ENCODE data around the gene LSM11.
"Not testable (repeated sequence)": the region's sequence is repeated elsewhere in the genome, so short reads cannot be mapped to it uniquely, and the experiment has no call there.

Gene LSM11

DNA sequence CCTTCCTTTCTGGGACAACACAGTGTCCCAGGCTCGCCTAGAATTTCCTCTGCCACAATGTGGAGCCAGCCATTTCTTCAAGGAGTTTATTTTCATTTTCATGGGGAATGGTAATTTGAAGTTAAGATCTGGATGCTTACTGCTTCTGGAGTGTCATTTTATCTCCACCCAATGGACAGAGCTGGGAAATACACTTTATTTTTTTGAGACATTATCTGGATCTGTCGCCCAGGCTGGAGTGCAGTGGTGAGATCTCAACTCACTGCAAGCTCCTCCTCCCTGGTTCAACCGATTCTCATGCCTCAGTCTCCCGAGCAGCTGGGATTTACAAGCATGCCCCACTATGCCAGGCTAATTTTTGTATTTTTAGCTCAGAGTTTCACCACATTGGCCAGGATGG is 25.0 kb upstream of the LSM11 start:
- no peak overlapping the region for H2AFZ ChIP-seq (ENCODE audit: low read length)
- no peak overlapping the region for H3K27ac ChIP-seq (ENCODE audit: low read length)
- H3K9me2 ChIP-seq (replicated peaks; ENCODE audit: insufficient read depth, low read length) = no peaks in the 10 kb centered on the region
- H3K4me2 ChIP-seq (ENCODE audit: low read depth, low read length) = no peak overlapping the region
- no peak overlapping the region for H3K9ac ChIP-seq (ENCODE audit: low read length)
- no peaks in the 10 kb centered on the region for H4K20me1 ChIP-seq (ENCODE audit: insufficient read depth, low read length)
- DNase-seq = peak; percentile 39
- H3K27me3 ChIP-seq (replicated peaks; ENCODE audit: insufficient read depth, low read length) = no peaks in the 10 kb centered on the region
- no peak overlapping the region for H3K4me3 ChIP-seq (ENCODE audit: low read length)
- H3K36me3 ChIP-seq (replicated peaks; ENCODE audit: insufficient read depth, low read length) = no peaks in the 10 kb centered on the region
- TF ChIP-seq, protein P1, sequence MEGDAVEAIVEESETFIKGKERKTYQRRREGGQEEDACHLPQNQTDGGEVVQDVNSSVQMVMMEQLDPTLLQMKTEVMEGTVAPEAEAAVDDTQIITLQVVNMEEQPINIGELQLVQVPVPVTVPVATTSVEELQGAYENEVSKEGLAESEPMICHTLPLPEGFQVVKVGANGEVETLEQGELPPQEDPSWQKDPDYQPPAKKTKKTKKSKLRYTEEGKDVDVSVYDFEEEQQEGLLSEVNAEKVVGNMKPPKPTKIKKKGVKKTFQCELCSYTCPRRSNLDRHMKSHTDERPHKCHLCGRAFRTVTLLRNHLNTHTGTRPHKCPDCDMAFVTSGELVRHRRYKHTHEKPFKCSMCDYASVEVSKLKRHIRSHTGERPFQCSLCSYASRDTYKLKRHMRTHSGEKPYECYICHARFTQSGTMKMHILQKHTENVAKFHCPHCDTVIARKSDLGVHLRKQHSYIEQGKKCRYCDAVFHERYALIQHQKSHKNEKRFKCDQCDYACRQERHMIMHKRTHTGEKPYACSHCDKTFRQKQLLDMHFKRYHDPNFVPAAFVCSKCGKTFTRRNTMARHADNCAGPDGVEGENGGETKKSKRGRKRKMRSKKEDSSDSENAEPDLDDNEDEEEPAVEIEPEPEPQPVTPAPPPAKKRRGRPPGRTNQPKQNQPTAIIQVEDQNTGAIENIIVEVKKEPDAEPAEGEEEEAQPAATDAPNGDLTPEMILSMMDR (IDR thresholded peaks at IDR 0.05; ENCODE audit: low read length) = peak; percentile 59
- TF ChIP-seq EZH2phosphoT487 (IDR thresholded peaks at IDR 0.05; ENCODE audit: low read length) (no peak), EZH2 (optimal IDR thresholded peaks at IDR 0.05; ENCODE audit: low read depth, low read length) (no peak)
- H3K4me1 ChIP-seq (ENCODE audit: low read length) = no peaks in the 10 kb centered on the region
- no peaks in the 10 kb centered on the region for H3K9me3 ChIP-seq (replicated peaks; ENCODE audit: insufficient read depth, low read length)
- no peaks in the 10 kb centered on the region for H3F3A ChIP-seq (ENCODE audit: insufficient read depth, low read length)
- H3K79me2 ChIP-seq (ENCODE audit: low read length) = no peaks in the 10 kb centered on the region

DNA sequence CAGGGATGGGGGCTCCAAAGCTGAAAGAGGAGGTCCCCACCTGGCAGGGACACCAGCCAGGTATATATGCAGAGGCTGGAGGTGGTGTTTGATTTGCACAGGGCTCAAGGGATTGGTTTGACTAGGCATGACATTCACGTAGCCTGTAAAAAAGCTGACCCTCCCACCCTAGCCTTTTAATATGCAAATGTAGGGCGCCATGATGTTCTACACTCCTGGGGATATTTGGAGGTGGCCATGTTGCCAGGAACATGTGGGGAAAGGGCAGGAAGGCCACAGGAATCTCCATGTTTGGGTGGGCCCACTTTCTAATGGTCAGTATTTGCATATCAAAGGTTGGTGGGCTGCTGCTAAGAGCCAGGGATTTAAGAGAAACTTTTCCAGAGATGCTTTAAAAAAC is 24.3 kb upstream of the LSM11 start:
- H3K4me3 ChIP-seq (ENCODE audit: low read length) = no peak overlapping the region
- no peak overlapping the region for H3K9ac ChIP-seq (ENCODE audit: low read length)
- H3K27ac ChIP-seq (ENCODE audit: low read length) = no peak overlapping the region
- no peak overlapping the region for H2AFZ ChIP-seq (ENCODE audit: low read length)
- no peaks in the 10 kb centered on the region for H3K79me2 ChIP-seq (ENCODE audit: low read length)
- H3K4me2 ChIP-seq (ENCODE audit: low read depth, low read length) = no peak overlapping the region
- TF ChIP-seq EZH2phosphoT487 (IDR thresholded peaks at IDR 0.05; ENCODE audit: low read length) (no peak), EZH2 (optimal IDR thresholded peaks at IDR 0.05; ENCODE audit: low read depth, low read length) (no peak)
- TF ChIP-seq, protein P1 (IDR thresholded peaks at IDR 0.05; ENCODE audit: low read length) = no peak
- H3F3A ChIP-seq (ENCODE audit: insufficient read depth, low read length) = no peaks in the 10 kb centered on the region
- no peaks in the 10 kb centered on the region for H3K9me2 ChIP-seq (replicated peaks; ENCODE audit: insufficient read depth, low read length)
- no peaks in the 10 kb centered on the region for H3K9me3 ChIP-seq (replicated peaks; ENCODE audit: insufficient read depth, low read length)
- no peaks in the 10 kb centered on the region for H4K20me1 ChIP-seq (ENCODE audit: insufficient read depth, low read length)
- no peaks in the 10 kb centered on the region for H3K27me3 ChIP-seq (replicated peaks; ENCODE audit: insufficient read depth, low read length)
- H3K36me3 ChIP-seq (replicated peaks; ENCODE audit: insufficient read depth, low read length) = no peaks in the 10 kb centered on the region
- DNase-seq = no peak
- H3K4me1 ChIP-seq (ENCODE audit: low read length) = no peaks in the 10 kb centered on the region

DNA sequence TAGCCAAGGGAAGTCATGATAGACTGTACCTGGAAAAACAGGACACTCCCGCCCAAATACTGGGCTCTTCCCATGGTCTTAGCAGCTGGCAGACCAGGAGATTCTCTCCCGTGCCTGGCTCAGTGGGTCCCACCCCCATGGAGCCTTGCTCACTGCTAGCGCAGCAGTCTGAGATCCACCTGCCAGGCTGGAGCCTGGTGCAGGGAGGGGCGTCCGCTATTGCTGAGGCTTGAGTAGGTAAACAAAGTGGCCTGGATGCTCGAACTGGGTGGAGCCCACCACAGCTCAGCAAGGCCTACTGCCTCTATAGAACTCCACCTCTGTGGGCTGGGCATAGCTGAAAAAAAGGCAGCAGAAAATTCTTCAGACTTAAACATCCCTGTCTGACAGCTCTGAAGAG is 22.4 kb upstream of the LSM11 start:
- Histone ChIP-seq H3K36me3 (replicated peaks; ENCODE audit: insufficient read depth, low read length) (no peaks in the 10 kb centered on the region), H3K27me3 (replicated peaks; ENCODE audit: insufficient read depth, low read length) (no peaks in the 10 kb centered on the region), H3F3A (ENCODE audit: insufficient read depth, low read length) (no peaks in the 10 kb centered on the region), H3K79me2 (ENCODE audit: low read length) (no peaks in the 10 kb centered on the region), H4K20me1 (ENCODE audit: insufficient read depth, low read length) (no peaks in the 10 kb centered on the region), H3K9me2 (replicated peaks; ENCODE audit: insufficient read depth, low read length) (no peaks in the 10 kb centered on the region), H3K4me2 (ENCODE audit: low read depth, low read length) (no peak overlapping the region), H3K27ac (ENCODE audit: low read length) (no peak overlapping the region), H3K9ac (ENCODE audit: low read length) (no peak overlapping the region), H3K4me1 (ENCODE audit: low read length) (no peaks in the 10 kb centered on the region), H3K4me3 (ENCODE audit: low read length) (no peak overlapping the region), H2AFZ (ENCODE audit: low read length) (no peak overlapping the region), H3K9me3 (replicated peaks; ENCODE audit: insufficient read depth, low read length) (no peaks in the 10 kb centered on the region)
- DNase-seq = no peak
- TF ChIP-seq EZH2phosphoT487 (IDR thresholded peaks at IDR 0.05; ENCODE audit: low read length) (no peak), EZH2 (optimal IDR thresholded peaks at IDR 0.05; ENCODE audit: low read depth, low read length) (no peak)
- TF ChIP-seq, protein P1 (IDR thresholded peaks at IDR 0.05; ENCODE audit: low read length) = no peak

DNA sequence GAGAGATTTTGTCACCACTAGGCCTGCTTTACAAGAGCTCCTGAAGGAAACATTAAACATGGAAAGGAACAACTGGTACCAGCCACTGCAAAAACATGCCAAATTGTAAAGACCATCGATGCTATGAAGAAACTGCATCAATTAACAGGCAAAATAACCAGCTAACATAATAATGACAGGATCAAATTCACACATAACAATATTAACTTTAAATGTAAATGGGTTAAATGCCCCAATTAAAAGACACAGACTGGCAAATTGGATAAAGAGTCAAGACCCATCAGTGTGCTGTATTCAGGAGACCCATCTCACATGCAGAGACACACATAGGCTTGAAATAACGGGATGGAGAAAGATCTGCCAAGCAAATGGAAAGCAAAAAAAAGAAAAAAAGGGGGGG is 20.6 kb upstream of the LSM11 start:
- not testable (repeated sequence) for H3K9me2 ChIP-seq (replicated peaks; ENCODE audit: insufficient read depth, low read length); H3K27me3 ChIP-seq (replicated peaks; ENCODE audit: insufficient read depth, low read length); H3F3A ChIP-seq (ENCODE audit: insufficient read depth, low read length); H4K20me1 ChIP-seq (ENCODE audit: insufficient read depth, low read length); H3K36me3 ChIP-seq (replicated peaks; ENCODE audit: insufficient read depth, low read length); H3K9ac ChIP-seq (ENCODE audit: low read length); DNase-seq; H2AFZ ChIP-seq (ENCODE audit: low read length); H3K9me3 ChIP-seq (replicated peaks; ENCODE audit: insufficient read depth, low read length); H3K27ac ChIP-seq (ENCODE audit: low read length); H3K79me2 ChIP-seq (ENCODE audit: low read length); H3K4me3 ChIP-seq (ENCODE audit: low read length); H3K4me2 ChIP-seq (ENCODE audit: low read depth, low read length); H3K4me1 ChIP-seq (ENCODE audit: low read length)

DNA sequence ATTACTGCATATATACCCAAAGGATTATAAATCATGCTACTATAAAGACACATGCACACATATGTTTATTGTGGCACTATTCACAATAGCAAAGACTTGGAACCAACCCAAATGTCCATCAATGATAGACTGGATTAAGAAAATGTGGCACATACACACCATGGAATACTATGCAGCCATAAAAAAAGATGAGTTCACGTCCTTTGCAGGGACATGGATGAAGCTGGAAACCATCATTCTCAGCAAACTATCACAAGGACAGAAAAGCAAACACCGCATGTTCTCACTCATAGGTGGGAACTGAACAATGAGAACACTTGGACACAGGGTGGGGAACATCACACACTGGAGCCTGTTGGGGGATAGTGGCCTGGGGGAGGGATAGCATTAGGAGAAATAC is 16.9 kb upstream of the LSM11 start:
- not testable (repeated sequence) for H3K4me2 ChIP-seq (ENCODE audit: low read depth, low read length); H3K9me3 ChIP-seq (replicated peaks; ENCODE audit: insufficient read depth, low read length); H4K20me1 ChIP-seq (ENCODE audit: insufficient read depth, low read length); H3K79me2 ChIP-seq (ENCODE audit: low read length); H3K4me3 ChIP-seq (ENCODE audit: low read length); H3F3A ChIP-seq (ENCODE audit: insufficient read depth, low read length); H3K27ac ChIP-seq (ENCODE audit: low read length); H2AFZ ChIP-seq (ENCODE audit: low read length); H3K27me3 ChIP-seq (replicated peaks; ENCODE audit: insufficient read depth, low read length); H3K36me3 ChIP-seq (replicated peaks; ENCODE audit: insufficient read depth, low read length); H3K9ac ChIP-seq (ENCODE audit: low read length); DNase-seq; H3K9me2 ChIP-seq (replicated peaks; ENCODE audit: insufficient read depth, low read length)
- H3K4me1 ChIP-seq (ENCODE audit: low read length) = peaks cover 15% of the 10 kb centered on the region

DNA sequence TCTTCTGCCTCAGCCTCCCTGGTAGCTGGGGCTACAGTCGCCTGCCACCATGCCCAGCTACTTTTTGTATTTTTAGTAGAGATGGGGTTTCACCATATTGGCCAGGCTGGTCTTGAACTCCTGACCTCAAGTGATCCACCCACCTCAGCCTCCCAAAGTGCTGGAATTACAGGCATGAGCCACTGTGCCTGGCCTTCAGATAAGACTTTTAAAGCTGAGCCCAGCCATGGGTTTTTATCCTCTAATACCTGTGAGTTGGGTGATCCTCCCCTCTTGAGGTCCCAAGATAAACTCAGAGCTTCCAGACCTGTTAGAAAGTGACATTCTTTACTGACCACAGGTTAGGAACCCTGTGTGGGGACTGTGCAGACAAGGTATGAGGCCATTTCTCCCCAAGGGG is 15.7 kb upstream of the LSM11 start:
- H3K4me2 ChIP-seq (ENCODE audit: low read depth, low read length); H3K9me2 ChIP-seq (replicated peaks; ENCODE audit: insufficient read depth, low read length); H3K9me3 ChIP-seq (replicated peaks; ENCODE audit: insufficient read depth, low read length); H4K20me1 ChIP-seq (ENCODE audit: insufficient read depth, low read length); H3F3A ChIP-seq (ENCODE audit: insufficient read depth, low read length); H3K27ac ChIP-seq (ENCODE audit: low read length); H3K27me3 ChIP-seq (replicated peaks; ENCODE audit: insufficient read depth, low read length); H2AFZ ChIP-seq (ENCODE audit: low read length); H3K79me2 ChIP-seq (ENCODE audit: low read length); H3K36me3 ChIP-seq (replicated peaks; ENCODE audit: insufficient read depth, low read length); H3K9ac ChIP-seq (ENCODE audit: low read length); H3K4me3 ChIP-seq (ENCODE audit: low read length); DNase-seq: not testable (repeated sequence)
- peaks cover 15% of the 10 kb centered on the region for H3K4me1 ChIP-seq (ENCODE audit: low read length)
